Activated gamma-delta T cell treated with Interleukin-2 at 50 U/mL for 16 hours (primary cell): ENCODE data around the gene TEX264.
"Not testable (repeated sequence)": the region's sequence is repeated elsewhere in the genome, so short reads cannot be mapped to it uniquely, and the experiment has no call there.

Source experiments
- DNase-seq: peaks from one replicate; pipeline ENCODE4 v3.0.0-alpha.2; 2020

The TEX264 gene

DNA sequence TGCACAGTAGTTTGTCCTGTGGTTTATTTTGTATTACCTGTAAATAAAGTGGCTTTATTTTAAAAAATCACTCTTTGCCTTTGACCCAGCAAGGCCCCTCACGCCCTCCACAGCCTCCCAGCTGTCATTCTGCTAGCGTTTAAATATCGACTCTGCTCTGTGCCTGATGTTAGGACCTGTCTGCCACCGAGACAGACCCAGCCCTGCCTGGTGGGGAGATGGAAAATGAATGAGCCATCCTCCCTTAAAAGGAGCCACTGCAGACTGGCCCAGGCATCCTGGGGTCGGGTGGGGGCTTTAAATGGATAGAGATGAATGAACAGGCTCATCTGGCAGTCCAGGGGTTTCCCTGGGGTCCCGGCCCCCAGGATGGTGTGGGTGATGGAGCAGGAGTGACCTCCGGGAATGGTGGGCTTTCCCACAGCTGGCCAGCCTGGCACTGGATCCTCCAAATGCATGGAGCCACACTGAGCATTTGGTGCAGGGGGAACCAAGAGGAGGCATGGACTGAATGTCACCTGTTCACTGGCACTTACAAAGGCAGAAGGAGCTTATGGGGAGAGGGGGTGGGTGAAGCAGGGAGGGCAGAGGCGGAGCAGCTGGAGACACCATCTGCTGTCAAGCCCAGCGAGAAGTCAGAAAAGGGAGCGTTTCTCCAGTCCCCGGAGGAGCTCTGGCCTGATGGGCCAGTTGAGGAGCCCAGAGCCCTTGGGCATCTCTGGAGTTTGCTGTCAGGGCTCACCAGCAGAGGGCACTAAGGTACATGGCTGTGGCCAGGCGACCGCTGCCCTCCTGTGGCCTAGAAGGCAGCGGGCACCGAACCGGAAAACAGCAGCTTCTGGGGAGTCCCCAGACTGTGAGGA lies 47.7 kb downstream of the TEX264 start:
- peak; percentile 23 for DNase-seq

DNA sequence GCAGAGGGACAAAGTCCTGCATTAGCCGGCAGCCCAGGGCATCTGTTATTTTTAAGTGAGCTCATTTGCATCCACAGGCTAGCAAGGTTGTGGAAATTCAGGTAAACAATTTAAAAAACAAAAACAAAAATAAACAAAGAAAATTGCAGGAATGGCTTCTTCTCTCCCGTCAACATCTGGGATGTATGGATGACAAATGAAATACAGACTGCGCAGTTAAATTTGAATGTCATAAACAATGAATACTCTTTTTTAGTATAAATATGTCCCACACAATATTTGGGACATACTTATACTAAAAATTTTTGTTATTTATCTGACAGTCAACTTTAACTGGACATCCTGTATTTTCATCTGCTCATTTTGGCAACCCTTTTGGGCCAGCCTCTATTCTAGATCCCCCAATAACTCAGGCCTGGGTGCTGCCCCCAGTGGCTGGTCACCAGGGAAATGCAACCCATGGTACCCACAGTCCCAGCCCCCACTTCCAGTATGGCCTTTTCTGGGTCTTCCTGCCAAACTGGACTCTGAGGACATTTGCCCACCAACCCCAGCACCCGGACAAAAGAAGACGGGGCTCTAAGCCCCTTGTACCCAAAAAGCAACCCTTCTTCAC lies 48.5 kb downstream of the TEX264 start:
- no peak for DNase-seq

DNA sequence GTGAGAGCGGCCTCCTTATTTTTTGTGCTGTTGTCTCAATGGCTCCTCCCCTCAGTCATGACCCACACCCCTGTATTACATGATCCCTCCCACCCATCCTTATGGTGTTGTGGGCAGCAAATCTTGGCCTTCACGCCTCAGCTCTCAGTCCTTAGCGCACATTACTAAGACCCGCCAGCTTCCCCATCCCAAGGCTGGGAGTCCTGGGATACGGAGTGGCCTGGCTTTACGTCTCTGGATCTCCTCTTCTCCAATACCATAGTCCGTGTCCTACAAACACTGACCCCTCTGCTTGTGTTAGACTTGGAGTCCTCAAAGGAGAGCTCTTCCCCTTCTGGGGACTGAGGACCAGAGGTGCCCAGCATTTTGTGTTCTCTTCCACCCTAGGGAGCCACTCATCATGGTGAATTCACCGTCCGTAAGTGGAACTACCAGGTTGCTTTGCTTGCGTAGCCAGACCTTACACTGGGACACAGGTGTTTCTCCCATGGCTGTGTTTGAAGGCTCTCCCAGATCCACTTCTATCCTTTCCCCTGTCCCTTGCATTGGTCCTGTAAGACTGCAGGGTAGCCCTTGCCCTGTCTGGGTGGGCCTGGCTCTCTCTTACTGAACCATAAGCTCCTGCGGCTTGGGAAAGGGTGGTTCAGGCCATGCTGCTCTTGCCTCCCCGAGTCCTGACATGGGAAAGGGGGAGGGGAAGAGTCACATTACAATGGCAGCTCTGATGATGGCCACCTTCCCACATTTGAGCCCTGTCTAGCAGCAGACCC lies 49.4 kb downstream of the TEX264 start:
- DNase-seq = no peak

DNA sequence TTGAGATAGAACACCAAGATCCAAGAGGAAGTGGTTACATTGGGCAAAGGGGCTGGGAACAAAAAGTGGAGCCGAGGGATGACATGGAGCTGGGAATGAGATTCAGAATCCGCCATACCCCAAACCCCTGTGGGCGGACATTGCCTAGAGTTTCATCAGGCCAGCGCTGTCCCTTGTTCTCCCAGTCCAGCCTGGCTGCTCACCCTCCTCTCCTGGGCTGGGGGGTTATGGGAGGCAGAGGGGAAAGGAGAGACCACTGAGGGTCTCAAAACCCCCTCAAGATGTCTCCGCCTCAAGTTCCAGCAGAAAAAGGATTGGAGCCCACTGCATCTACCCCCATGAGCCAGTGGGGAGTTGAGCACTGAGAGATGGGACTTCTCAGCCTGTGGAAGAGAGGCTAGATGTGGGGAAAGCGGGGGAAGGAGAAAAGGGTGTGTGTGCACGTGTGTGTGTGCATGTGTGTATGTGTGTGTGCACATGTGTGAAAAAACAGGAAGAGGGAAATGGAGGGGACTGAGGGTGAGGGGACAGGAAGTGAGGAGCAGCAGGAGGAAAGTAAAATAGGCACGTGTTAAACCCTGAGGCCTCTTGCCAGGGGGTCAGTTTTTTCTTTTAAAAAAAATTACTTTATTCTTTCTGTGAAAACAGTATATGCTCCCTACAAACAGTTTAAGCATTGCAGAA lies 50.2 kb downstream of the TEX264 start:
- no peak for DNase-seq

DNA sequence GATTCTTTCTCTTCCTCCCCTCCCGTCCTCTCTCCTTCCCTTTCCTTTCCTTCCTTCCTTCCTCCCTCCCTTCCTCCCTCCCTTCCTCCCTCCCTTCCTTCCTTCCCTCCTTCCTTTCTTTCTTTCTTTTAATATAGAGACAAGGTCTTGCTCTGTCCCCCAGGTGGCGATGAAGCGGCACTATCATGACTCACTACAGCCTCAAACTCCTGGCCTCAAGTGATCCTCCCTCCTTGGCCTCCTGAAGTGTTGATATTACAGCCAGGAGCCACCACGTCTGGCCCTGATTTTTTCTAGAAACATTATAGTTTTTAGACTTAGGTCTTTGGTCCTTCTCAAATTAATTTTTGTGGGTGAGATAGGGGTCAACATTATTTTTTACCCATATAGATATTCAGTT lies 51.3 kb downstream of the TEX264 start:
- DNase-seq = no peak

DNA sequence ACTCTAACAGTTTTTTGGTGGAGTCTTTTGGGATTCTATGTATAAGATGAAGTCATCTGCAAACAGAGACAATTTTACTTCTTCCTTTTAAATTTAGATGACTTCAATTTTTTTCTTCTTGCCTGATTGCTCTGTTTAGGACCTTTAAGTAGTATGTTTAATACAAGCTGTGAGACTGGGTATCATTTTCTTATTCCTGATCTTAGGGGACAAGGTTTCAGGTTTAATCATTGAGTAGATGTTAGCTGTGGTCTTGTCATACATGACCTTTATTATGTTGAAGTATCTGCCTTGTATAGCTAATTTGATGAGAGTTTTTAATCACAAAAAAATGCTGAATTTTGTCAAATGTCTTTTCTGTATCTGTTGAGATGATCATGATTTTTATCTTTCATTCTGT lies 56.4 kb downstream of the TEX264 start:
- no peak for DNase-seq

DNA sequence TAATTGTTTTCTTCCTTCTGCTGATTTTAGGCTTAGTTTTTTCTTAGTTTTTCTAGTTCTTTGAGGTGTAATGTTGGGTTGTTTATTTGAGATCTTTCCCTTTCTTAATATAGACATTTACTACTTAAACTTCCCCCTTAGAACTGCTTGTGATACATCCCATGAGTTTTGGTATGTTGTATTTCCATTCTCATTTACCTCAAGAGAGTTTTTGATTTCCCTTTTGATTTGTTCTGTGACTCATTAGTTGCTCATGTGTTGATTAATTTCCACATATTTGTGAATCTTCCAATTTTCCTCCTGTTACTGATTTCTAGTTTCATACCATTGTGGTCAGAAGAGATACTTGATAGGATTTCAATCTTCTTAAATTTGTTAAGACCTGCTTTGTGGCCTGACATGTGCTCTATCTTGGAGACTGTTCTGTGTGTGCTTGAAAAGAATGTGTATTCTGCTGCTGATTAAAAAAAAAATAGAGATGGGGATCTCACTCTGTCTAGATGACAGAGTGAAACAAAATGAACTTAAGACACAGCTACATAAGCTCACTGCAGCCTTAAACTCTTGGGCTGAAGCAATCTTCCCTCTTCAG lies 58.1 kb downstream of the TEX264 start:
- DNase-seq = no peak

DNA sequence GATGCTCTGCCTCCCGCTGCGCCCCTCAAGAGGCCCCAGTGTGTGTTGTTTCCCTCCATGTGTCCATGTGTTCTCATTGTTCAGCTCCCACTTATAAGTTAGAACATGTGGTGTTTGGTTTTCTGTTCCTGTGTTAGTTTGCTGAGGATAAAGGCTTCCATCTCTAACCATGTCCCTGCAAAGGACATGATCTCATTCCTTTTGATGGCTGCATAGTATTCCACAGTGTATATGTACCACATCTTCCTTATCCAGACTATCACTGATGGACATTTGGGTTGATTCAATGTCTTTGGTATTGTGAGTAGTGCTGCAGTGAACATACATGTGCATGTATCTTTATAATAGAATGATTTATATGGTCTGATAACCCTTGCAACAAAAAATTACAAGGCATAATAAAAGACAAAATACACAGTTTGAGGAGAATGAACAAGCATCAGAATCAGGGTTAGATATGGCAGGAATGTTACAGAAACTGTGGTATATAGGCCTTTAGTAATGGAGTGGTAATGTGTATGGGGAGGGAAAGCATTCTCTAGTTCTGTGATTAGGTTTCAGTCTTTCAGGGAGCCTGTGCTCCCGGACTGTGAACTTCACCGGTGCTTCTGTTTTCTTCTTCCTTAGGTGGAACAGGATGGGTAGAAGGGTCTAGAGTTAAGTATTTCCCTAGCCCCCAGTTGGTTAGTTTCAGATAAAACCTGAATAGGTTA lies 63.0 kb downstream of the TEX264 start:
- DNase-seq = no peak

DNA sequence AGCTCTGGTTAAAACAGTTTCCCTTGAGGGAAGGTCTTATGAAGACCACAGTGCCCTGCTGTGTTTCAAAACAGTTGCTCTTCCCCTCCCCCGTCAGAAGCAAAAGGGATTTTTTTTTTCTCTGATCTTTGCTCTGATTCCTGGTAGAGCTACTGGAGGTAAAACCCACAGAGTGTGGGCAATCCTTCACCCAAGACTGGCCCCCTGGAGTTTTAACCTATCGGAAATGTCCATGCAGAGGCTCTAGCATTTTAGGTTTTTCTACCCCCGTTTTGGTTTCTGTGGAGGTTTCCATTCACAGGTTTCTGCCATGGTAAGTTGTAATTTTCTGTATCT lies 63.5 kb downstream of the TEX264 start:
- DNase-seq = no peak

DNA sequence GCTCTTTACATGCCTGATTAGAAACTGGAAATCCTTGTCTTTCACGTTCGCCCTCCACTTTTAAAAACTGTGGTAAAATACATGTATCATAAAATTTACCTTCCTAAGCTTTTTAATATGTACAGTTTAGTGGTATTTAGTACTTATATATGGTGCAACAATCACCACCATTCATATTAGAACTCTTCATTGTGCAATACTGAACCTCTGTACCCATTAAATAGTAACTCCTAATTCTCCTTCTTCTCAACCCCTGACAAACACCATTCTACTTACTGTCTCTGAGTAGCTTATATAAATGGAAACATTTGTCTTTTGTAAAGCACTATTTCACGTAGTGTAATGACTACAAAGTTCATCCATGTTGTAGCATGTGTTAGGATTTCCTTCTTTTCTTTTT lies 64.0 kb downstream of the TEX264 start:
- no peak for DNase-seq

DNA sequence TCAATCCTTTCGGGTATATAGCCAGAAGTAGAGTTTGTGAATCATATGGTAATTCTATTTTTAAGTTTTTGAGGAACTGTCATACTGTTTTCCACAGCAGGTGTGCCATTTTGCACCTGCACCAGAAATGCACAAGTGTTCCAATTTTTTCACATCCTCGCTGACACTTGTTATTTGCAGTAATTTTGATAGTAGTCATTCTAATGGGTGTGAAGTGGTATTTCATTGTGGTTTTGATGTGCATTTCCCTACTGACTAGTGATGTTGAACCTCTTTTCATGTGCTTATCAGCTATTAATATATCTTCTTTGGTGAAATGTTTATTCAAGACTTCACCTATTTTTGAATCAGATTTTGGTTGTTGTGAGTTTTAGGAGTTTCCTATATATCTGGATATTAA lies 64.9 kb downstream of the TEX264 start:
- no peak for DNase-seq

DNA sequence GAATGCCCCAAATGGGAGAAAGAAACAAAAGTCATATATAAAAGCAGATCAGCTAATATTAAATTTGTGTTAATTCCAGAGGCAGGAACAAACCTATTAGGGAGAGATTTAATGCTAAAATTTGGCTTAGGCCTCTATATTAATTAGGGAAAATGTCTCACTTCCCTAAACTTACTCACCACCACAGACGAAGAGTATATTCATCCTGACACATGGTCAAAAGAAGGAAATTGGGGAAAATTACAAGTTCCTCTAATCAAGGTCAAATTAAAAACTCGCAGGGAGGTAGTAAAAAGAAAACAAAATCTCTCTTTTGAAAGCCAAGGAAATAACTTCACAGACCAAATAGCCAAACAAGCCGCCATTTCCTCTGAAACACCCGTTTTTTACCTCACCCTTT lies 68.1 kb downstream of the TEX264 start:
- no peak for DNase-seq

DNA sequence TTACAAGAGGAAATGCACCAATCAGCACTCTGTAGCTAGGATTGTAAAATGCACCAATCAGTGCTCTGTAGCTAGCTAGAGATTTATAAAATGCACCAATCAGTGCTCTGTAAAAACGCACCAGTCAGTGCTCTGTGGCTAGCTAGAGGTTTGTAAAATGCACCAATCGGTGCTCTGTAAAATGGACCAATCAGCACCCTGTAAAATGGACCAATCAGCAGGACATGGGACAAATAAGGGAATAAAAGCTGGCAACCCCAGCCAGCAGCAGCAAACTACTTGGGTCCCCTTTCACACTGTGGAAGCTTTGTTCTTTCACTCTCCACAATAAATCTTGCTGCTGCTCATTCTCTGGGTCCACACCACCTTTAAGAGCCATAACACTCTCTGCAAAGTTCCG lies 71.3 kb downstream of the TEX264 start:
- DNase-seq = not testable (repeated sequence)

DNA sequence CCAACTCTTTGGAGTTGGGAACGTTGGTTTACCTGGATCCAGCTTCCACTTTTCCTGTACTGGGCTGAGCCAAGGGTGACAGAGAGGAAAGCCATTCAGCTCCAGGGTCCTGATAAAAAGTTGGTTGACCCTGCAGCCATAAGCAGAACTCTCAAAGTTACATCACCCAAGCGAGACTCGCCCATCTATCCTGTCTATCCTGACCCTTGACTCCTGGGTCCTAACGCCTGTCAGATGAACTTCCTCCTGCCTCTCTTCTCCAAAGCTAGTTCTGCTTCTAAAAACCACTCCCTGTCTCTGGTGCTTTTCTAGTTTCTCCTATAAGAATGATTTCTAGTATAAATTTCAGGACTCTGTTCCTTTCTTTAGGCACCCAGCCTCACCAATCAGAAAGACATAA lies 71.9 kb downstream of the TEX264 start:
- DNase-seq = not testable (repeated sequence)

DNA sequence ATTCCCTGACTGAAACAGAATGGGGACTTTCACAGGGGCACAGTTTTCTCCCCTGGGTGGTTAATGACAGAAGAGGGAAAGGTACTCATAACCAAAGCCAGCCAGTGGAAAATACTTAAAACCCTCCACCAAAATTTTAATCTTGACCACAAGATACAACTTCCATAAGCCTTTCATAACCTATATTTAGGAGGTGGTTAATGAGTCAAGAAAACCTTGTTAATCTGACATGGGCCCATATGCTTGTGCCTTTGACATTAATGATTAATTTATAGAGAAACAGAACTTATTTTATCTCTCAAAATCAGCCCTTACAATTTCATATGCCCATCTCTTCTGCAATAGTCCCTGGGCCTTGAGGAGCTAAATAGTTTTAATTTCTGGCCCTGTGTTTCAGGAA lies 76.8 kb downstream of the TEX264 start:
- DNase-seq = no peak

DNA sequence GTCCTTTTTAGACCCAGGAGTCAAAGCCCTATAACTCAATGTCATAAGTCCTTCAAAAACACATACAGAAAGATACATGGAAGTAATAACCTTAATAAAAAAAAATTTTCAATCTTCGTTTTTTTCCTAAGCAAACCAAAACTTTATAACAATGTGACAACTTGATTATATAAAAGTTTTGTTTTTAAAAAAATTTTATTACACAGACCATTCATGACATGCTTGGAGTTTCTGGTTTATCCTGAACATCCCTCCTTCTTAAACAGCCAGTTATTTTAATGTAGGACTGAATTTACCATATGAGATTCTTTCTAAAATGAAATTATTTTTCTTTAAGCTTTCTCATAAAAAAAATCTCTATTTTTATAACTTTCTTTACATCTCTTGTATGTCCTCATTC lies 77.3 kb downstream of the TEX264 start:
- no peak for DNase-seq

DNA sequence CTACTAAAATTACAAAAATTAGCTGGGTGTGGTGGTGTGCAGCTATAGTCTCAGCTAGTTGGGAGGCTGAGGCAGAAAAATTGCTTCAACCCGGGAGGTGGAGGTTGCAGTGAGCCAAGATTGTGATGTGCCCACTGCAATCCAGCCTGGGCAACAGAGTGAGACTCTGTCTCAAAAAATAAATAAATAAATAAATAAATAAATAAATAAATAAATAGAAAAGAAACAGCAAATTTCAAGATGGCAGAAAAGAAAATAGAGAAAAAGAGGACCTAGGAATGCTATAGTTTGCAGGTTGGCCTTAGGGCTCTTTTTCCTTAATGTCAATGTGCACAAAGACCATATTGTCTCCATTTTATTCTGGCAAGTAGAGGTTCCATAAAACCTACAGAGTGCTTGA lies 79.8 kb downstream of the TEX264 start:
- no peak for DNase-seq

DNA sequence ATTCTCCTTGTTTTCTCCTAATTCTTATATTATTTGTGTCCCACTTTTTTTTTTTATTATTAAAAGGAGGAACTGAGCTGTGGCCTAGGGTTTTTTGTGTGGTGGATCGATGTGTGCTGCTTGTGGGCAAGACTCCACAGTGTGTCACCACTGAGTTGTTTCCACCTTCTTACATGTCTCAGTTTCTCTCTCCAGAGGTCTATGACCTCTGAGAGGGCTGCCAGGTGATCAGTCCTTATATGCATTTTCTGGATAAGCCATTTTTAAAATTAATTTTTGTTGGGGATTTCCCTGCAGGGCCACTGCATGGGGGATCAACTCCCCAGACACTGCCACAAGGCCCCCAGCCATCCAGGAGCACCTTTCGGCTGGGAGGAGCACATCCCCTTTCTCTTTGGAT lies 80.2 kb downstream of the TEX264 start:
- no peak for DNase-seq
